ENCODE data around the gene SLC25A6.
"Not testable (repeated sequence)": the region's sequence is repeated elsewhere in the genome, so short reads cannot be mapped to it uniquely, and the experiment has no call there.

Gene SLC25A6

GRCh38 chrX:1359477-1359873, 32.4 kb downstream of the SLC25A6 start:
- Mint-ChIP-seq H3K27me3 (no peaks in the 10 kb centered on the region), H3K4me1 (peaks cover 8% of the 10 kb centered on the region), H3K4me3 (no peak overlapping the region), H3K27ac (no peak overlapping the region), H3K36me3 (peaks cover 24% of the 10 kb centered on the region), H3K9me3 (peaks cover 9% of the 10 kb centered on the region)
- CTCF ChIA-PET, result no interaction called here
- DNase-seq, result no peak

GRCh38 chrX:1358793-1359476, 33.0 kb downstream of the SLC25A6 start:
- Mint-ChIP-seq H3K4me3 (no peak overlapping the region), H3K4me1 (peaks cover 13% of the 10 kb centered on the region), H3K27me3 (no peaks in the 10 kb centered on the region), H3K36me3 (peaks cover 24% of the 10 kb centered on the region), H3K27ac (no peak overlapping the region), H3K9me3 (peaks cover 9% of the 10 kb centered on the region)
- CTCF ChIA-PET, result no interaction called here
- DNase-seq, result no peak

DNA sequence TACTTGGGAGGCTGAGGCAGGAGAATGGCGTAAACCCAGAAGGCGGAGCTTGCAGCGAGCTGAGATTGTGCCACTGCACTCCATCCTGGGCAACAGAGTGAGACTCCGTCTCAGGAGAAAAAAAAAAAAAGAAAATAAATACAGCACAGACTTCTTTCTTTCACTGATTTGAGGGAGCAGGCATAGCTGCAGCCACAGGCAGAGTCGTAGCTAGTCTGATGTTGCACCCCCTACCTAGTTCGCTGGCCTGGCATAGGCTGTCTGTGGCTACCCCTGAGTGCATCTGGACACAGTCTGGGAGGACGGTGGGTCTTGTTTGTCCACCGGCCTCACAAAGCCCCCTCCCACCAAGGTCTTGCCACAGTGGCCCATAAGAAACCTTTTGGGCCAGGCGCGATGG, 33.9 kb downstream of the SLC25A6 start:
- DNase-seq, result no peak
- peaks cover 9% of the 10 kb centered on the region for H3K9me3 Mint-ChIP-seq
- no peak overlapping the region for H3K27ac Mint-ChIP-seq
- H3K4me3 Mint-ChIP-seq, result no peak overlapping the region
- H3K27me3 Mint-ChIP-seq, result no peaks in the 10 kb centered on the region
- CTCF ChIA-PET, result no interaction called here
- H3K4me1 Mint-ChIP-seq, result peaks cover 13% of the 10 kb centered on the region
- H3K36me3 Mint-ChIP-seq, result peaks cover 24% of the 10 kb centered on the region

- Mint-ChIP-seq H3K4me1 (peaks cover 13% of the 10 kb centered on the region), H3K27ac (no peak overlapping the region), H3K9me3 (peaks cover 9% of the 10 kb centered on the region), H3K36me3 (peaks cover 15% of the 10 kb centered on the region), H3K27me3 (no peaks in the 10 kb centered on the region), H3K4me3 (no peak overlapping the region)
- no peak for DNase-seq
- CTCF ChIA-PET, result no interaction called here
These were observed 36.5 kb downstream of the SLC25A6 start for GRCh38 chrX:1355131-1356046.

DNA sequence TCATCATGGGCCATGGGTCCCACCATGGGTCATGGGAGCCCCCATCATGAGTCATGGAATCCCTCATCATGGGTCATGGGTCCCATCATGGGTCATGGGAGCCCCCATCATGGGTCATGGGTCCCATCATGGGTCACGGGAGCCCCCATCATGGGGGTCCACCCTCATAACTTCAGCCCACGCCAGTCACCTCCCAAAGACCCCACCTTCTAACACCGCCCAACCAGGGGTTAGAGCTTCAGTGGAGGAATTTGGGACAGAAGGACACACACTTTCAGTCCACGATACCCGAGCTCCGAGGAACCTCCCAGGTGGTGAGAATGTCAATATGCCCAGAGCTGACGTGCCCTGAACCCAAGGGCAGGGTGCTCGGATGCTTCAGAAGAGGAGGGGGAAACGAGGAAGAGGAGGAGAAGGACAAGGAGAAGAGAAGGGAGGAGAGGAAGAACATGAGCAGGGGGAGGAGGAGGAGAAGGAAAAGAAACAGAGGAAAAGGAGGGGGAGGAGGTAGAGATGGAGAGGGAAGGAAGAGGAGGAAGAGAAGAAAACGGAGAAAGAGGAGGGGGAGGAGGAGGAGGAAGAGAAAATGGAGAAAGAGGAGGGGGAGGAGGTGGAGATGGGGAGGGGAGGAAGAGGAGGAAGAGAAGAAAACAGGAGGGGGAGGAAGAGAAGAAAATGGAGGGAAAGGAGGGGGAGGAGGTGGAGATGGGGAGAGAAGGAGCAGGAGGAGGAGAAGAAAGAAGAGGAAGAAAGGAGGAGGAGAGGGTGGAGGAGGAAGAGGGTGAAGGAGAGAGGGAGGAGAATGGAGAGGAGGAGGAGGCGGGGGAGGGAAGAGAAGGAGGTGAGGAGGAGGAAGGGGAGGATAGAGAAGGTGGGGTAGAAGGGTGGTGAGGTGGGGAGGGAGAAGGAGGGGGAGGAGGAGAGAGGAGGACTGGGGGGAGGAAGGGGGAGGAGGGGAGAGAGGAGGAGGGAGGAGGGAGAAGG, 37.6 kb downstream of the SLC25A6 start:
- no peak overlapping the region for H3K4me3 Mint-ChIP-seq
- peaks cover 10% of the 10 kb centered on the region for H3K36me3 Mint-ChIP-seq
- peaks cover 4% of the 10 kb centered on the region for H3K9me3 Mint-ChIP-seq
- no peaks in the 10 kb centered on the region for H3K27me3 Mint-ChIP-seq
- DNase-seq, result no peak
- peak overlapping the region; percentile 55 for H3K27ac Mint-ChIP-seq
- CTCF ChIA-PET, result no interaction called here
- peaks cover 13% of the 10 kb centered on the region for H3K4me1 Mint-ChIP-seq

DNA sequence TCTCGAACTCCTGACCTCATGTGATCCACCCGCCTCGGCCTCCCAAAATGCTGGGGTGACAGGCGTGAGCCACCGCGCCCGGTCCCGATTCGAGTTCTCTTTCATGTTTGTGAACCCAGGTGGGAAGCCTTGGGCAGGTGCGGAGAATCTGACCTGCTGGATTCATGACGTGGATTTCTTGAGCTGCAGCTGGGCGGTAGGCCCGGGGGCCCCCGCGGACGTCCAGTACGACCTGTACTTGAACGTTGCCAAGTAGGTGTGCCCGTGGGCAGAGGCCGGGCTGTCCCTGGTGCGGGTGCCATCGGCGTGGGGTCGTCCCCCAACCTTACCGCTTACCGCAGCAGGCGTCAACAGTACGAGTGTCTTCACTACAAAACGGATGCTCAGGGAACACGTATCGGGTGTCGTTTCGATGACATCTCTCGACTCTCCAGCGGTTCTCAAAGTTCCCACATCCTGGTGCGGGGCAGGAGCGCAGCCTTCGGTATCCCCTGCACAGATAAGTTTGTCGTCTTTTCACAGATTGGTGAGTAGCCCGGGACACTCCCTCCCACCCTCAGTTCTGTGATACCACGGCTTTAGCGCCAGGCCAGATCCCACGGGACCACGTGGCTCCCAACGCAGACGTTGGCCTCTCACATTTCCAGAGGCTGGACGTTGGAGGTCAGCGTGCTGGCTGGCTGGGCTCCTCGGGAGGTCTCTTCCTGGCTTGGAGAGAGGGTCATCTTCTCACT, 39.8 kb downstream of the SLC25A6 start:
- peaks cover 2% of the 10 kb centered on the region for H3K36me3 Mint-ChIP-seq
- no peak for DNase-seq
- H3K4me3 Mint-ChIP-seq, result no peak overlapping the region
- CTCF ChIA-PET, result no interaction called here
- no peak overlapping the region for H3K27ac Mint-ChIP-seq
- no peaks in the 10 kb centered on the region for H3K9me3 Mint-ChIP-seq
- H3K27me3 Mint-ChIP-seq, result no peaks in the 10 kb centered on the region
- H3K4me1 Mint-ChIP-seq, result peaks cover 13% of the 10 kb centered on the region

- H3K36me3 Mint-ChIP-seq, CTCF ChIA-PET, H3K27ac Mint-ChIP-seq, H3K4me3 Mint-ChIP-seq, H3K9me3 Mint-ChIP-seq, H3K27me3 Mint-ChIP-seq, DNase-seq, H3K4me1 Mint-ChIP-seq: not testable (repeated sequence)
These were observed 42.3 kb downstream of the SLC25A6 start for GRCh38 chrX:1349606-1350005.

DNA sequence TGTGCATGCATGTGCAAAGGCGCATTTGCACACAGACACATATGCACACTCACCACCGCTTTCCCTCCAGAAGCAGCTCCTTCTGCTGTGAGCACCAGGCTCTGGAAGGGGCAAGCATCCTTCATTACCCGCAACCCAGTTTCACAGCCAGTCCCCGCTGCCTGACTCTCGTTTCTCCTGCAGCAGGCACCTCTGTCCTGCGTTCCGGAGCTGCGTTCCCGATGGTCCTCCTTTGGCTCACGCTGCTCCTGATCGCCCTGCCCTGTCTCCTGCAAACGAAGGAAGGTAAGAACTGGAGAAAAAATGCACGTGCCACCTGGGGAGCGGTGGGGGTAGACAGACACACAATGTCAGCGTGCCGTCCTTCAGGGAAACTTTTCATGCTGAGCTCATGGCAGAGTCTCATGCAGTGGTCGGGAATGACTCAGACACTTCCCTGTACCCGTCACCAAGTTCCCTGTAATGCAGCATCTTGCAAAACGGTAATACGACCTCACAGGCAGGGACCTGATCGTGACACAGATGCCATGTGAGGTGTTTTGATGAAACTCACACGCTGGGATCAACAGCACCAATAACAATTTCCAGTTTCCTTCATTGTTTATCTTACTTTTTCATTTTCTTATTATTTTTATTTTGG, 50.2 kb downstream of the SLC25A6 start:
- Mint-ChIP-seq H3K27ac (no peak overlapping the region), H3K4me1 (peaks cover 7% of the 10 kb centered on the region), H3K4me3 (no peak overlapping the region), H3K9me3 (peaks cover 15% of the 10 kb centered on the region), H3K27me3 (peaks cover under 1% of the 10 kb centered on the region), H3K36me3 (peaks cover 17% of the 10 kb centered on the region)
- CTCF ChIA-PET, result no interaction called here
- no peak for DNase-seq

- Mint-ChIP-seq H3K9me3 (peaks cover 15% of the 10 kb centered on the region), H3K4me1 (peaks cover 35% of the 10 kb centered on the region), H3K27ac (peak overlapping the region; percentile 70), H3K4me3 (peak overlapping the region; percentile 75), H3K27me3 (peaks cover 20% of the 10 kb centered on the region), H3K36me3 (peaks cover 13% of the 10 kb centered on the region)
- CTCF ChIA-PET, result no interaction called here
- DNase-seq, result peak; percentile 38
These were observed 54.7 kb downstream of the SLC25A6 start for GRCh38 chrX:1336948-1337779.

- Mint-ChIP-seq H3K9me3 (peaks cover 10% of the 10 kb centered on the region), H3K4me3 (peak within 1 kb of the TSS; percentile 75), H3K27ac (peak within 1 kb of the TSS; percentile 70), H3K4me1 (peaks cover 35% of the 10 kb centered on the region), H3K27me3 (peaks cover 20% of the 10 kb centered on the region), H3K36me3 (peaks cover 10% of the 10 kb centered on the region)
- DNase-seq, result peak; percentile 57
- CTCF ChIA-PET, result no interaction called here
These were observed 55.5 kb downstream of the SLC25A6 start, which contains the start of gene IL3RA for GRCh38 chrX:1336331-1336943. IL3RA (plus strand) TSS chrX:1336785; CDS start chrX:1341766, 4,981 bp downstream.
